ENCODE data around the gene EEF1G. TPM values are rescaled to one million over a fixed set of nuclear protein-coding genes. Genes with fewer than 3 reads are reported as not detected.

Gene EEF1G
- polyA plus RNA-seq, 1 donor from 2014 or later: 1,555 TPM

GRCh38 chr11:62546244-62546928 is 27.3 kb downstream of the EEF1G start, which contains the start of gene AHNAK:
Gene AHNAK, minus strand, starts transcription at chr11:62546806. Its CDS starts 10,708 bp downstream, at chr11:62536098.
- Histone ChIP-seq H3K27ac (ENCODE audit: low read length) (no peak within 1 kb of the TSS), H3K9me3 (ENCODE audit: low read length) (no peaks in the 10 kb centered on the region), H4K20me1 (ENCODE audit: insufficient read depth) (no peaks in the 10 kb centered on the region), H2AFZ (ENCODE audit: low read depth, low read length) (no peak within 1 kb of the TSS), H3K9me2 (ENCODE audit: insufficient read depth, low read length) (no peaks in the 10 kb centered on the region), H3K27me3 (ENCODE audit: insufficient read depth, low read depth, low read length) (peaks cover 60% of the 10 kb centered on the region), H3K4me3 (ENCODE audit: low read length) (peak within 1 kb of the TSS; percentile 59), H3K79me2 (replicated peaks; ENCODE audit: insufficient read depth, low read length) (no peaks in the 10 kb centered on the region), H3K4me2 (ENCODE audit: low read length) (peak within 1 kb of the TSS; percentile 58), H3K36me3 (ENCODE audit: insufficient read depth, low read length) (no peaks in the 10 kb centered on the region), H3F3A (ENCODE audit: insufficient read depth, low read length, poor library complexity, severe bottlenecking) (no peaks in the 10 kb centered on the region), H3K9ac (ENCODE audit: low read length) (peak within 1 kb of the TSS; percentile 5)
- TF ChIP-seq REST (IDR thresholded peaks at IDR 0.05; ENCODE audit: borderline replicate concordance) (no peak), RAD21 (conservative IDR thresholded peaks at IDR 0.05) (no peak), SMC3 (conservative IDR thresholded peaks at IDR 0.05; ENCODE audit: poor library complexity) (no peak), EP300 (conservative IDR thresholded peaks at IDR 0.05; ENCODE audit: poor library complexity, severe bottlenecking) (no peak)

- Histone ChIP-seq H3K9me3 (ENCODE audit: low read length) (no peaks in the 10 kb centered on the region), H3K9me2 (ENCODE audit: insufficient read depth, low read length) (no peaks in the 10 kb centered on the region), H2AFZ (ENCODE audit: low read depth, low read length) (no peak overlapping the region), H3K9ac (ENCODE audit: low read length) (peak overlapping the region; percentile 5), H3K79me2 (replicated peaks; ENCODE audit: insufficient read depth, low read length) (no peaks in the 10 kb centered on the region), H3K4me2 (ENCODE audit: low read length) (peak overlapping the region; percentile 58), H3K36me3 (ENCODE audit: insufficient read depth, low read length) (no peaks in the 10 kb centered on the region), H4K20me1 (ENCODE audit: insufficient read depth) (no peaks in the 10 kb centered on the region), H3K4me3 (ENCODE audit: low read length) (peak overlapping the region; percentile 59), H3K27ac (ENCODE audit: low read length) (no peak overlapping the region), H3F3A (ENCODE audit: insufficient read depth, low read length, poor library complexity, severe bottlenecking) (no peaks in the 10 kb centered on the region), H3K27me3 (ENCODE audit: insufficient read depth, low read depth, low read length) (peaks cover 60% of the 10 kb centered on the region)
- peak; percentile 30 for TF ChIP-seq SMC3 (conservative IDR thresholded peaks at IDR 0.05; ENCODE audit: poor library complexity)
- peak; percentile 20 for TF ChIP-seq CTCF (IDR thresholded peaks at IDR 0.05; ENCODE audit: poor library complexity, severe bottlenecking)
- no peak for TF ChIP-seq EP300 (conservative IDR thresholded peaks at IDR 0.05; ENCODE audit: poor library complexity, severe bottlenecking)
Observed at GRCh38 chr11:62545437-62546243, 28.1 kb downstream of the EEF1G start.

Measured in neural cell (in vitro differentiated cells).